Gastroesophageal sphincter (tissue), 3 donors: Measurements from ENCODE around the gene PRRX2.

Experiments
- CTCF ChIP-seq, 4 experiments: fragments of 200-600 bp in 2 of 4; fragments of 450-650 bp in 2 of 4; sonication (generic) in 1 of 4; IDR thresholded peaks; one replicate each; pipeline ENCODE4 v1.5.1; 2017 to 2019; ENCODE audit warnings: antibody characterized with exemption in 4 of 4, mild to moderate bottlenecking in 2 of 4, moderate library complexity in 2 of 4
- POLR2A ChIP-seq, 2 donors: fragments of 450-650 bp; IDR thresholded peaks; one replicate each; pipeline ENCODE4 v1.6.1; 2017; ENCODE audit warnings: antibody characterized with exemption in 2 of 2, mild to moderate bottlenecking in 2 of 2, moderate library complexity in 1 of 2
- POLR2AphosphoS5 ChIP-seq: sonication (generic); formaldehyde crosslinking; IDR thresholded peaks from one replicate; pipeline ENCODE4 v1.6.1; 2017; ENCODE audit warnings: antibody characterized with exemption

GRCh38 chr9:129745200-129745599 lies 79.8 kb downstream of the PRRX2 start:
- TF ChIP-seq CTCF (IDR thresholded peaks at IDR 0.05) = no peak
- TF ChIP-seq POLR2A (IDR thresholded peaks at IDR 0.05) = no peak
- no peak for TF ChIP-seq POLR2AphosphoS5
